ENCODE data around the gene LDLRAD4.

DNA sequence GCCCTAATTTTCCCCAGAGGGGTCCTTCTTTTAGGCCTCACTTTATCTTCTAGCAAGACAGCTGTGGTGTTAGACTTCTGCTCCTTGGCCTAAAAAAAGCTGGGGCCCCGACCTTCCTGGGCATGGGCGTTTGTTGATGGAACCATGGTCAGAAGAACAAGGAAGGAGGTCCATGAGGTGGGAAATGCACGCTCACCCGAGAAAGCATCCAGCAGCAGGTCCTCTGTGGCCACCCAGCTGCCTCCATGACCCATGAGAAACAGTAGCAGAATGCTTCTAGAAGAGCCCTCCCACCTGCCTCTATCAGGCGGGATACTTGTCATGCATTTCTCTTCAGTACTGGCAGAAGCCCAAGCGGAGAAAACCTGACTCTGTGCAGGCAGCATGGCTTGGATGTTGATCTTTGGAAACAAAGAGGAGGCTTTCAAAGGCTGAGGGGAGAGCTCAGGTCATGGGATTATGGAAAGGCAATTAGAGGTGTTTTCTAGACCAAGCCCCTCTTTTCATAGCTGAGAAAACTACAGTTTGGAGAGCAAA is 258.7 kb downstream of the LDLRAD4 start:
- TF ChIP-seq GATA3 (IDR thresholded peaks at IDR 0.05; ENCODE audit: low read depth, low read length) (no peak), GATA2 (IDR thresholded peaks at IDR 0.05; ENCODE audit: low read depth, low read length) (no peak)
